Endothelial cell of umbilical vein (primary cell): ENCODE results near the gene MAN1A1. TPM values are rescaled to one million over a fixed set of nuclear protein-coding genes. Genes with fewer than 3 reads are reported as not detected.

Source experiments
- BruUV-seq: library from RNA; stranded (reverse); fragments of 400-500 nt; replicated peaks from 2 replicates; lab custom pipeline; 2021; lab: Mats Ljungman, UMichigan
- CTCF ChIA-PET: fragments of 300-600, 350-600 bp; sonication (Branson Sonifier 250); formaldehyde crosslinking; loops from one replicate; lab custom pipeline; 2021; ENCODE audit warnings: antibody characterized with exemption, inconsistent platforms; lab: Charles Lee
- POLR2A ChIA-PET: fragments of 300-600, 350-600 bp; sonication (Branson Sonifier 250); formaldehyde crosslinking; loops from one replicate; lab custom pipeline; 2021; ENCODE audit warnings: antibody characterized with exemption, inconsistent platforms; lab: Charles Lee
- DNase-seq: peaks from one replicate; pipeline ENCODE4 v3.0.0-alpha.2; 2011; ENCODE audit warnings: low read depth, low spot score
- FAIRE-seq: peaks from 2 replicates; lab custom pipeline; 2011; peaks lifted over from hg19 to GRCh38; lab: Jason Lieb, UNC
- H2AFZ ChIP-seq: 2 replicates; pipeline ENCODE4 v1.6.0; 2012; ENCODE audit warnings: low read depth, low read length, control low read depth, inconsistent platforms
- H3K27ac ChIP-seq: 2 replicates; pipeline ENCODE4 v1.5.1; 2011; ENCODE audit warnings: low read depth, mild to moderate bottlenecking, control low read depth, low read length, moderate library complexity; ENCODE audit not compliant: insufficient read depth
- H3K27me3 ChIP-seq, 2 experiments: 2 replicates each; pipeline versions ENCODE4 v1.6.0 to v1.6.1; 2011; ENCODE audit warnings: low read length in 2 of 2, mixed read lengths in 1 of 2; ENCODE audit not compliant: control insufficient read depth in 2 of 2, insufficient read depth in 2 of 2
- H3K36me3 ChIP-seq, 2 experiments: 2 replicates in 1 of 2; 3 replicates in 1 of 2; pipeline ENCODE4 v1.5.1; 2011; ENCODE audit warnings: low read length in 2 of 2, mild to moderate bottlenecking in 1 of 2, moderate library complexity in 1 of 2; ENCODE audit not compliant: control insufficient read depth in 2 of 2, insufficient read depth in 2 of 2; ENCODE audit errors: extremely low read depth in 1 of 2
- H3K4me1 ChIP-seq: 3 replicates; pipeline ENCODE4 v1.5.1; 2011; ENCODE audit warnings: mild to moderate bottlenecking, low read length; ENCODE audit not compliant: control insufficient read depth, insufficient read depth; ENCODE audit errors: extremely low read depth
- H3K4me2 ChIP-seq: 2 replicates; pipeline ENCODE4 v1.6.1; 2011; ENCODE audit warnings: low read length, control low read depth, mixed read lengths; ENCODE audit not compliant: insufficient read depth
- H3K4me3 ChIP-seq, 3 experiments: fragments of 200-600 bp in 1 of 3; sonication (generic), shearing (Covaris generic) in 1 of 3; replicated peaks in 1 of 3; 2 replicates each; pipeline ENCODE4 v1.5.1; 2011 to 2016; ENCODE audit warnings: control low read depth in 3 of 3, low read length in 3 of 3, mild to moderate bottlenecking in 2 of 3, inconsistent platforms in 1 of 3, low read depth in 1 of 3, moderate library complexity in 1 of 3; ENCODE audit not compliant: insufficient read depth in 1 of 3
- H3K79me2 ChIP-seq: 2 replicates; pipeline ENCODE4 v1.6.0; 2012; ENCODE audit warnings: low read length, inconsistent platforms; ENCODE audit not compliant: control insufficient read depth, insufficient read depth
- H3K9ac ChIP-seq: replicated peaks from 2 replicates; pipeline ENCODE3; 2011; ENCODE audit warnings: low read length, control low read depth; ENCODE audit not compliant: insufficient read depth; ENCODE audit errors: extremely low read depth
- H3K9me1 ChIP-seq: replicated peaks from 3 replicates; pipeline ENCODE4 v1.6.0; 2011; ENCODE audit warnings: mild to moderate bottlenecking, low read length; ENCODE audit not compliant: control insufficient read depth, insufficient read depth; ENCODE audit errors: extremely low read depth
- H3K9me3 ChIP-seq: replicated peaks from 2 replicates; pipeline ENCODE4 v1.5.1; 2012; ENCODE audit warnings: low read length, inconsistent platforms; ENCODE audit not compliant: control insufficient read depth, insufficient read depth
- H4K20me1 ChIP-seq: replicated peaks from 2 replicates; pipeline ENCODE3; 2011; ENCODE audit warnings: mild to moderate bottlenecking, low read length; ENCODE audit not compliant: control insufficient read depth, insufficient read depth; ENCODE audit errors: extremely low read depth
- EZH2 ChIP-seq: IDR thresholded peaks from 2 replicates; pipeline ENCODE4 v1.6.1; 2012; ENCODE audit warnings: borderline replicate concordance, low read depth, mild to moderate bottlenecking, moderate library complexity, low read length, inconsistent platforms; ENCODE audit not compliant: severe bottlenecking
- FOS ChIP-seq: IDR thresholded peaks from 2 replicates; pipeline ENCODE4 v1.6.1; 2011; ENCODE audit warnings: mild to moderate bottlenecking, low read length, moderate library complexity, borderline replicate concordance; ENCODE audit not compliant: insufficient read depth
- GATA2 ChIP-seq: IDR thresholded peaks from 2 replicates; pipeline ENCODE4 v1.7.0; 2011; ENCODE audit warnings: low read depth, mild to moderate bottlenecking, moderate library complexity, mixed read lengths, low read length; ENCODE audit not compliant: insufficient read length, insufficient read depth
- JUN ChIP-seq: IDR thresholded peaks from 2 replicates; pipeline ENCODE4 v1.6.1; 2011; ENCODE audit warnings: borderline replicate concordance, low read depth; ENCODE audit not compliant: insufficient read length, insufficient read depth
- MYC ChIP-seq: IDR thresholded peaks from one replicate; pipeline ENCODE4 v1.6.1; 2011; ENCODE audit warnings: mild to moderate bottlenecking, low read depth, low read length
- POLR2A ChIP-seq: IDR thresholded peaks from 2 replicates; pipeline ENCODE4 v1.6.1; 2012; ENCODE audit warnings: low read depth, mild to moderate bottlenecking, control low read depth, low read length
- POLR2AphosphoS5 ChIP-seq: IDR thresholded peaks from 2 replicates; pipeline ENCODE4 v1.6.1; 2012; ENCODE audit warnings: low read depth, mild to moderate bottlenecking, control low read depth, low read length, moderate library complexity; ENCODE audit not compliant: insufficient read depth
- dilution Hi-C: fragments of 300-500 bp; cut with MboI; formaldehyde crosslinking; loops from one replicate; pipeline ENCODE4 v1.15.0; 2019; ENCODE audit warnings: low sequenced_read_pairs; ENCODE audit not compliant: extremely low pct_ligation_motif_present
- intact Hi-C: fragments of 100-400 bp; cut with micrococcal nuclease; formaldehyde crosslinking; loops from one replicate; pipeline ENCODE4 v1.10.0; 2022
- polyA plus RNA-seq, 4 experiments: library from polyadenylated mRNA; depleted of rRNA in 3 of 4; stranded (reverse) in 3 of 4; unstranded in 1 of 4; fragments of >200 nt; gene quantifications; 2 replicates each; pipeline versions ENCODE4 v1.2.1 to v1.2.3, GENCODE V29; 2011 to 2012; ENCODE audit warnings: missing spikeins in 1 of 4
- total RNA-seq: library from RNA; stranded (reverse); gene quantifications from 2 replicates; pipeline ENCODE4 v1.2.3, GENCODE V29; 2021
- TF ChIP-seq, protein P1 (sequence below), 2 donors: IDR thresholded peaks; 1 replicate in 1 of 2; 2 replicates in 1 of 2; pipeline ENCODE4 v1.5.1; 2011; ENCODE audit warnings: low read length in 2 of 2, mild to moderate bottlenecking in 2 of 2, moderate library complexity in 2 of 2, control low read depth in 1 of 2, inconsistent platforms in 1 of 2, low read depth in 1 of 2; ENCODE audit not compliant: insufficient read depth in 1 of 2; ENCODE audit errors: extremely low read depth in 1 of 2
- TF ChIP-seq, protein P2 (sequence below): IDR thresholded peaks from 2 replicates; pipeline ENCODE4 v1.6.1; 2011; ENCODE audit not compliant: insufficient read depth, insufficient read length

Gene MAN1A1
- total and polyA plus RNA-seq, 2 donors (not counting 3 experiments of a cell fraction or from before 2014, with no cell fraction given), result 3.3 to 12.9 TPM

DNA sequence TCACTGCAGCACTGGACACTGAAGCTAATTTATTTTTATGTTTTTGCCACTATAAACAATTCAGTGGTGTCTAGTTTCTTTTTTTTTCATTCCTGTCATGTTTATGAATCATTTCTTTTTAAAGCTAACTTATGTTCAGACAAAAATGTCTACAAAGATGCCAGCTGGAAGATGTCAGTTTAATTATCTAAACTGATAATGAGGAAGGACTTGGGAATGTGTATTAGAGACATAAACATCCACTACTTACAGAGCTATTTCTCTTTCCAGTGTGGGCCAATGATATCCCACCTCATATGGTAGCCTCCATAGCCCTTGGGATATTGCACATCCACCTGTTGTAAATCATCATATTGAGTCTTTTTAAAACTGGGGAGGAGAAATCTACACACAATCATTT is 139.0 kb downstream of the MAN1A1 start:
- no peak for DNase-seq
- dilution Hi-C loops, result no loop called here
- no peak for FAIRE-seq
- Histone ChIP-seq H3K27me3 (no peaks in the 10 kb centered on the region), H3K9ac (no peak overlapping the region), H3K9me3 (no peaks in the 10 kb centered on the region), H3K4me3 (no peak overlapping the region), H3K36me3 (no peaks in the 10 kb centered on the region), H3K4me2 (no peak overlapping the region), H3K79me2 (no peaks in the 10 kb centered on the region), H3K27ac (no peak overlapping the region), H3K9me1 (no peaks in the 10 kb centered on the region), H4K20me1 (no peaks in the 10 kb centered on the region), H3K4me1 (no peaks in the 10 kb centered on the region), H2AFZ (no peak overlapping the region)
- BruUV-seq, result no TSS peak
- ChIA-PET POLR2A (no interaction called here), CTCF (no interaction called here)
- intact Hi-C loops, result no loop called here
- TF ChIP-seq, protein P1, sequence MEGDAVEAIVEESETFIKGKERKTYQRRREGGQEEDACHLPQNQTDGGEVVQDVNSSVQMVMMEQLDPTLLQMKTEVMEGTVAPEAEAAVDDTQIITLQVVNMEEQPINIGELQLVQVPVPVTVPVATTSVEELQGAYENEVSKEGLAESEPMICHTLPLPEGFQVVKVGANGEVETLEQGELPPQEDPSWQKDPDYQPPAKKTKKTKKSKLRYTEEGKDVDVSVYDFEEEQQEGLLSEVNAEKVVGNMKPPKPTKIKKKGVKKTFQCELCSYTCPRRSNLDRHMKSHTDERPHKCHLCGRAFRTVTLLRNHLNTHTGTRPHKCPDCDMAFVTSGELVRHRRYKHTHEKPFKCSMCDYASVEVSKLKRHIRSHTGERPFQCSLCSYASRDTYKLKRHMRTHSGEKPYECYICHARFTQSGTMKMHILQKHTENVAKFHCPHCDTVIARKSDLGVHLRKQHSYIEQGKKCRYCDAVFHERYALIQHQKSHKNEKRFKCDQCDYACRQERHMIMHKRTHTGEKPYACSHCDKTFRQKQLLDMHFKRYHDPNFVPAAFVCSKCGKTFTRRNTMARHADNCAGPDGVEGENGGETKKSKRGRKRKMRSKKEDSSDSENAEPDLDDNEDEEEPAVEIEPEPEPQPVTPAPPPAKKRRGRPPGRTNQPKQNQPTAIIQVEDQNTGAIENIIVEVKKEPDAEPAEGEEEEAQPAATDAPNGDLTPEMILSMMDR (IDR thresholded peaks at IDR 0.05; ENCODE audit: extremely low read depth in 1 of 2, insufficient read depth in 1 of 2, low read depth in 1 of 2, low read length in 2 of 2), result no peak
- TF ChIP-seq, protein P2, sequence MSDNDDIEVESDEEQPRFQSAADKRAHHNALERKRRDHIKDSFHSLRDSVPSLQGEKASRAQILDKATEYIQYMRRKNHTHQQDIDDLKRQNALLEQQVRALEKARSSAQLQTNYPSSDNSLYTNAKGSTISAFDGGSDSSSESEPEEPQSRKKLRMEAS, result no peak
- TF ChIP-seq FOS (no peak), JUN (no peak), POLR2AphosphoS5 (no peak), EZH2 (no peak), MYC (no peak), POLR2A (no peak), GATA2 (no peak)
